Calu3 (cell line): ENCODE measurements around the gene BMP10. TPM values are rescaled to one million over a fixed set of nuclear protein-coding genes. Genes with fewer than 3 reads are reported as not detected.

Experiments
- BruUV-seq: library from RNA; stranded (reverse); fragments of 400-500 nt; replicated peaks from 2 replicates; lab custom pipeline; 2021; lab: Mats Ljungman, UMichigan
- CTCF ChIA-PET: fragments of 300-600 bp; sonication (Branson Sonifier 250); formaldehyde crosslinking; loops from one replicate; lab custom pipeline; 2022; ENCODE audit warnings: antibody characterized with exemption; lab: Charles Lee
- DNase-seq: peaks from one replicate; pipeline ENCODE4 v3.0.0; 2022
- H3K27ac Mint-ChIP-seq: one replicate; pipeline ENCODE4 v1.8.0; 2022; ENCODE audit warnings: mixed read lengths; ENCODE audit not compliant: unreplicated experiment
- H3K27me3 Mint-ChIP-seq: one replicate; pipeline ENCODE4 v1.8.0; 2022; ENCODE audit warnings: mixed read lengths; ENCODE audit not compliant: unreplicated experiment
- H3K36me3 Mint-ChIP-seq: one replicate; pipeline ENCODE4 v1.8.0; 2022; ENCODE audit warnings: mild to moderate bottlenecking, moderate library complexity, mixed read lengths; ENCODE audit not compliant: insufficient read depth, unreplicated experiment
- H3K4me1 Mint-ChIP-seq: one replicate; pipeline ENCODE4 v1.8.0; 2022; ENCODE audit warnings: mild to moderate bottlenecking, low read depth, mixed read lengths; ENCODE audit not compliant: unreplicated experiment
- H3K4me3 Mint-ChIP-seq: one replicate; pipeline ENCODE4 v1.8.0; 2022; ENCODE audit warnings: mild to moderate bottlenecking, low read depth, moderate library complexity, mixed read lengths; ENCODE audit not compliant: unreplicated experiment
- H3K9me3 Mint-ChIP-seq: one replicate; pipeline ENCODE4 v1.8.0; 2022; ENCODE audit warnings: low read depth, mixed read lengths; ENCODE audit not compliant: unreplicated experiment
- CTCF ChIP-seq: fragments of 200-600 bp; IDR thresholded peaks from one replicate; pipeline ENCODE4 v1.8.0; 2022; ENCODE audit warnings: antibody characterized with exemption; ENCODE audit not compliant: unreplicated experiment
- intact Hi-C: fragments of 100-400 bp; cut with micrococcal nuclease; formaldehyde crosslinking; loops from one replicate; pipeline ENCODE4 v1.10.0; 2022; ENCODE audit not compliant: unreplicated experiment
- total RNA-seq: library from RNA; stranded (reverse); gene quantifications from 2 replicates; pipeline ENCODE4 v1.2.3, GENCODE V29; 2022

Gene BMP10
- total RNA-seq, 1 experiment from 2014 or later = not detected

GRCh38 chr2:68847751-68848150 is 23.4 kb downstream of the BMP10 start:
- H3K27me3 Mint-ChIP-seq = peaks cover 69% of the 10 kb centered on the region
- TF ChIP-seq CTCF = no peak
- H3K9me3 Mint-ChIP-seq = no peaks in the 10 kb centered on the region
- H3K27ac Mint-ChIP-seq = no peak overlapping the region
- H3K4me3 Mint-ChIP-seq = no peak overlapping the region
- intact Hi-C loops = no loop called here
- CTCF ChIA-PET = interaction anchor here (0.7 kb wide), 1 partner anchor 61 kb away, joined by 3 read pairs; no protein-coding TSS in a partner anchor
- no peak for DNase-seq
- BruUV-seq = no TSS peak
- H3K36me3 Mint-ChIP-seq = no peaks in the 10 kb centered on the region
- peaks cover 6% of the 10 kb centered on the region for H3K4me1 Mint-ChIP-seq

GRCh38 chr2:68846091-68846490 is 25.1 kb downstream of the BMP10 start:
- Mint-ChIP-seq H3K4me3 (no peak overlapping the region), H3K36me3 (no peaks in the 10 kb centered on the region), H3K27ac (no peak overlapping the region), H3K9me3 (no peaks in the 10 kb centered on the region), H3K27me3 (peaks cover 79% of the 10 kb centered on the region), H3K4me1 (peaks cover 6% of the 10 kb centered on the region)
- BruUV-seq = no TSS peak
- no peak for DNase-seq
- no peak for TF ChIP-seq CTCF
- intact Hi-C loops = no loop called here
- CTCF ChIA-PET = no interaction called here

DNA sequence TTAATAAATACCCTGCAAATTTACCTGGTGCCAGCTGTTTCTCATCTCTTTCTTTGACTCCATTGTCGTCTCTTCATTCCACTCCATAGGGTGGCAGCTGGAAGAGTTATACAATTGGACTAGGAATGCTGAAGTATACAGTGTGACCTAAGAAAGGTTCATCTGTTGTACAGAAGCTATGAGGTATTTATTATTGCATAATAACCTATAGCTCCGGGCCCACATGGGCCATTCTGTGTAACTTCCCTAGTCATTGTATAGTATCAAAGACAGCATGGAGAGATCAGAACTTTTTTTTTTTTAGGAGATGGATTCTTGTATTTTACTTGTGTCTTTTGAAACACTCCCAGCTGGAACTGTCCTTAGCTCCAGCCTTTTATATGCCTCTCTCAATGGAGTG is 26.2 kb downstream of the BMP10 start:
- H3K36me3 Mint-ChIP-seq = no peaks in the 10 kb centered on the region
- no peak for DNase-seq
- no peak overlapping the region for H3K4me3 Mint-ChIP-seq
- BruUV-seq = no TSS peak
- intact Hi-C loops = no loop called here
- no peak overlapping the region for H3K27ac Mint-ChIP-seq
- CTCF ChIA-PET = no interaction called here
- H3K27me3 Mint-ChIP-seq = peaks cover 79% of the 10 kb centered on the region
- H3K4me1 Mint-ChIP-seq = peaks cover 6% of the 10 kb centered on the region
- H3K9me3 Mint-ChIP-seq = no peaks in the 10 kb centered on the region
- TF ChIP-seq CTCF = no peak

DNA sequence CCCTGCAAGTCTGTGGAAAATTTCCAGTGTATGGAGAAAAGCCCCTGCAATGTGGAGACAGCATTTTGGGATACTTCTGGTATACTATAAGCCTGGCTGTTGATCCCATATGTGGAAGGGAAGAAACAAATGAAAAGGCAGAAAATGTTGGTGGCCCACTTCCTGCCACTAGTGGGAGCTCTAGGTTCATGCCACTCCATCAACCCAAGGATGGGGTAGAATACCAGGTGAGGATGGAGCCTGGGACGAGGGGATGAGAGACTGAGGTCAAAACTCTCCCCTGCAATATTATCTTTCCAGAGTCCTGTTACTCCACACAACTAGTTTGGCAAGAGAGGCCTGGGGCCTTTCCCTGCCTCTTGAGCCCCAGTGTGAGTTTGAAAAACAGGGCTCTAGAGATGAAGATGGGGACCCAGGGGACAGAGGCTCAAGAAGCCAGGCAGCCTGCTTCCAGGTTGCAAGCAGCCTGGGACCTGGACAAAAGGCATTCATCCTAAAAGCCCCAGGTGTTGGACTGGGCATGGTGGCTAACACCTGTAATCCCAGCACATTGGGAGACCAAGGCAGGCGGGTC is 31.9 kb downstream of the BMP10 start:
- H3K4me3 Mint-ChIP-seq = no peak overlapping the region
- BruUV-seq = no TSS peak
- intact Hi-C loops = no loop called here
- H3K27ac Mint-ChIP-seq = no peak overlapping the region
- H3K27me3 Mint-ChIP-seq = peaks cover 30% of the 10 kb centered on the region
- CTCF ChIA-PET = no interaction called here
- H3K9me3 Mint-ChIP-seq = no peaks in the 10 kb centered on the region
- no peaks in the 10 kb centered on the region for H3K4me1 Mint-ChIP-seq
- DNase-seq = peak; percentile 21
- peak; percentile 37 for TF ChIP-seq CTCF
- H3K36me3 Mint-ChIP-seq = no peaks in the 10 kb centered on the region
